Measurements from ENCODE around the gene UNC13C. TPM values are rescaled to one million over a fixed set of nuclear protein-coding genes. Genes with fewer than 3 reads are reported as not detected.

Gene UNC13C
- total RNA-seq, 2 experiments from 2014 or later = not detected

DNA sequence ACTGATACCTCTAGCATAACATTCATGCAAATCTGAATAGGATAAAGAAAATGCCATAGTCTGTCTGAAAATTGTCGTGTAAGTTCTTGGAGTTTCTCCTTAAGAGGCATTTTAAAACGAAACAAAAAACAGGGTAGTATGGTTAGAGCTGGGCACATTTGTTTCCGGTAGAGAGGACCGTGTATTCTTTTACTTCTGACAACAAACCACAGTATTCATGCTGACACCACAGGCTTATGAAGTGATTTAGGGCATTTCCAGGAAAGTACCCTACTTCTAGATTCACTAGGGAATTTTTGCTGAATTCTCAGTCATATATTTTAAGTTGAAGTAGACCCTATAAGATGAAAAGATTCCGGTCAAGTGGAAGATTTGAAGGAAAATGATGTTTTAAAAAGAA is 541.3 kb downstream of the UNC13C start:
- Mint-ChIP-seq H3K4me3 (no peak overlapping the region), H3K27ac (no peak overlapping the region), H3K27me3 (ENCODE audit: low read depth) (no peaks in the 10 kb centered on the region), H3K4me1 (ENCODE audit: low read depth) (peaks cover 12% of the 10 kb centered on the region), H3K36me3 (ENCODE audit: low read depth) (no peaks in the 10 kb centered on the region), H3K9me3 (ENCODE audit: insufficient read depth) (no peaks in the 10 kb centered on the region)
- ChIA-PET CTCF (no interaction called here), POLR2A (no interaction called here)
- no peak for DNase-seq
- ATAC-seq = no peak

DNA sequence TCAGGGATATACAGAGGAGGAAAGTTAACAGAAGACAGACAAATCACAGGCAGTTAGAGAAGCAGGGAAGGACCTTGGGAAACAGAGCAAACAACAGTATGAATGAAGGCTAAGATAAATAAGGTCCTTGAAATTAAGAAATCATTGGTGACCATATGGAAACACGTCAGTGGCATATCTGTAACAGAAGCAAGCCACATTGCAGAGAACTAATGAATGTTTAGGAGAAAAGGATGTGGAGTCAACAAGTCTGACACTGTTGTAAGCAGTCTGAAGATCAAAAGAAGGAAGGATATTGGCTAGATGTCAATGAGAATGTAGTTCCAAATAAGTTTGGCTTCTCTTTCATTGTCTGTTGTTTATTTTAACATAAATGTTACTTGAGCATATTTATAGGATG is 542.4 kb downstream of the UNC13C start:
- no peak for DNase-seq
- POLR2A ChIA-PET = no interaction called here
- peaks cover 12% of the 10 kb centered on the region for H3K4me1 Mint-ChIP-seq (ENCODE audit: low read depth)
- H3K27me3 Mint-ChIP-seq (ENCODE audit: low read depth) = no peaks in the 10 kb centered on the region
- CTCF ChIA-PET = no interaction called here
- H3K9me3 Mint-ChIP-seq (ENCODE audit: insufficient read depth) = no peaks in the 10 kb centered on the region
- no peak for ATAC-seq
- no peak overlapping the region for H3K4me3 Mint-ChIP-seq
- no peak overlapping the region for H3K27ac Mint-ChIP-seq
- H3K36me3 Mint-ChIP-seq (ENCODE audit: low read depth) = no peaks in the 10 kb centered on the region

DNA sequence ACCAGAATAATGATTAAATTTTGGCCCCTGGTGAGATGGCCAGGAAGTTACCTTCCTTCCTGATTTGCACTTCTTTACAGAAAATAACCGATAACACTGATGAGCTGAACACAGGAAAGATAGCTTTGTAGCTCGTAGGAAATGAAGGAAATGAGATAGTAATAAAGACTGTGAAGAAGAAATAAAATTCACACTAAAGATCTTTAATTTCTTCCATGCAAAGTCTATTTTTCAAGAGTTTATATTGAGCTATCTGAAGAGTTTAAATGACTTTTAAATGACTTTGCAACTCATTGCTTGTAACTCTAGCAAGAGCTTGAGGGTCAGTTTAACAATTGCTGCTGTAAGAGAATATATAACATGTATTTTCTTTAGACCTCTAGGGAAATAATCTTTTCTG is 543.0 kb downstream of the UNC13C start:
- ATAC-seq = no peak
- Mint-ChIP-seq H3K27ac (no peak overlapping the region), H3K27me3 (ENCODE audit: low read depth) (no peaks in the 10 kb centered on the region), H3K9me3 (ENCODE audit: insufficient read depth) (no peaks in the 10 kb centered on the region), H3K36me3 (ENCODE audit: low read depth) (no peaks in the 10 kb centered on the region), H3K4me1 (ENCODE audit: low read depth) (peaks cover 12% of the 10 kb centered on the region), H3K4me3 (no peak overlapping the region)
- DNase-seq = no peak
- ChIA-PET POLR2A (no interaction called here), CTCF (no interaction called here)

DNA sequence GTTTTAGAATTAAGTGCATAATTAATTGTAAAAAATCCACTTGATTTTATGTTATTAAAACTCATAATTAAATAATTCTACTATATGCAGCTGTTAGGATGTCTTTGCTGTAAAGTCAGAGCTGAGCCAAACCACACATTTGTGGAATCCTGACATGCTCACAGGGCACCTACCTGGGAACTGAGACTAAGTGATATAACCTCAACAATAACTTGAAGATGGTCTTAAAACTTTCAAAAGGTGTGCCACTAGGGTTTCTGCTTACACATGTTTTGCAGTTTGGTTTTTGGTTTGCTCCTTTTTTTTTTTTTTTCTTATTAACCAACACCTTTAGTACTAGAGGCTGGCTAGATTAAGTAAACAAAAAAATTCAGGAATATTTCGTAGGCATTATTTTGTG is 549.8 kb downstream of the UNC13C start:
- H3K4me3 Mint-ChIP-seq = no peak overlapping the region
- POLR2A ChIA-PET = no interaction called here
- no peak for ATAC-seq
- no peaks in the 10 kb centered on the region for H3K4me1 Mint-ChIP-seq (ENCODE audit: low read depth)
- CTCF ChIA-PET = no interaction called here
- no peak for DNase-seq
- H3K36me3 Mint-ChIP-seq (ENCODE audit: low read depth) = no peaks in the 10 kb centered on the region
- H3K27me3 Mint-ChIP-seq (ENCODE audit: low read depth) = no peaks in the 10 kb centered on the region
- H3K9me3 Mint-ChIP-seq (ENCODE audit: insufficient read depth) = no peaks in the 10 kb centered on the region
- H3K27ac Mint-ChIP-seq = no peak overlapping the region

DNA sequence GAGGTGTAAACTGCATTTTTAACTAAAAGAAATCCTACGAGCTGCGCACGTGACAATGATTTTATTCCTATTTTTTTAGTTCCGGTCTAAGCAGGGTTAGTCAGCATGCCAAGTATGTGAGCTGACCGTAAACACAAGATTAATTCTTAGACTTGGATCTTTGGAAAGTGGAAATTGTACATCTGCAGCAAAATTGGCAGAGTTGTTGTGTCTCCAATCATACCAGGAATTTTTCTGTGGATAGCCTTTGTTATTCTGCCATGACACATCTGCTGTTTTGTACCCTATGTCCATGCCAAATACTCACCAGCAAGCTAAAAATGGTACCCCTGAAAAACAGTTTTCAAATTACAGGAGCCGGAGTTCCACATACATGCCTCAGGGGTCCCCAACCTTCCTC is 562.5 kb downstream of the UNC13C start:
- H3K27ac Mint-ChIP-seq = no peak overlapping the region
- POLR2A ChIA-PET = no interaction called here
- H3K27me3 Mint-ChIP-seq (ENCODE audit: low read depth) = no peaks in the 10 kb centered on the region
- CTCF ChIA-PET = no interaction called here
- no peak overlapping the region for H3K4me3 Mint-ChIP-seq
- H3K4me1 Mint-ChIP-seq (ENCODE audit: low read depth) = no peaks in the 10 kb centered on the region
- ATAC-seq = no peak
- H3K36me3 Mint-ChIP-seq (ENCODE audit: low read depth) = no peaks in the 10 kb centered on the region
- H3K9me3 Mint-ChIP-seq (ENCODE audit: insufficient read depth) = peaks cover 5% of the 10 kb centered on the region
- DNase-seq = no peak

GRCh38 chr15:54547491-54547890 is 569.2 kb downstream of the UNC13C start:
- CTCF ChIA-PET = no interaction called here
- Mint-ChIP-seq H3K4me3 (no peak overlapping the region), H3K36me3 (ENCODE audit: low read depth) (no peaks in the 10 kb centered on the region)

GRCh38 chr15:54550954-54551353 is 572.7 kb downstream of the UNC13C start:
- no peak for ATAC-seq
- H3K4me3 Mint-ChIP-seq = no peak overlapping the region
- CTCF ChIA-PET = no interaction called here

More at GRCh38 chr15:54547491-54547890, 569.2 kb downstream of the UNC13C start:
- Mint-ChIP-seq H3K27ac (no peak overlapping the region), H3K4me1 (ENCODE audit: low read depth) (no peaks in the 10 kb centered on the region), H3K9me3 (ENCODE audit: insufficient read depth) (no peaks in the 10 kb centered on the region), H3K27me3 (ENCODE audit: low read depth) (no peaks in the 10 kb centered on the region)
- no peak for ATAC-seq
- no peak for DNase-seq
- POLR2A ChIA-PET = no interaction called here

DNA sequence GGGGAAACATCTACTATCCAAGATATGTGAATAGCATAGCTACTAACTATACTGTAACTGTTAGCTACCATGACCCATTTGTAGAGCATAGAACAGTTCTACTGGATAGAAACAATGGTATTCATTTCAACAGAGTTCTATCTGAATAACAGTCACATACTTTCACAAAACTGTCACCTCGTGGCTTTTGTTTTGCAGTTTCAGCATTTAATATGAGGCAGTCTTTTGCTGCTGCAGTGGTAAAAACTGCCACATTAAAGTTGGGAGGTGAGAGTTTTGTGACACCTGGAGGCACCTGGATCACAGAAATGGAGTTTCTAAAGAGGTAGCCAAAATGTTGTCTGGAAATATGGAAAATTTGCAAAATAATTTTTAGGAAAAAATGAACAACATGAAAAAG is 578.0 kb downstream of the UNC13C start:
- no peak for ATAC-seq
- no peak overlapping the region for H3K27ac Mint-ChIP-seq
- no peaks in the 10 kb centered on the region for H3K4me1 Mint-ChIP-seq (ENCODE audit: low read depth)
- H3K36me3 Mint-ChIP-seq (ENCODE audit: low read depth) = no peaks in the 10 kb centered on the region
- H3K4me3 Mint-ChIP-seq = no peak overlapping the region
- H3K9me3 Mint-ChIP-seq (ENCODE audit: insufficient read depth) = no peaks in the 10 kb centered on the region
- DNase-seq = no peak
- ChIA-PET CTCF (no interaction called here), POLR2A (no interaction called here)
- peaks cover 5% of the 10 kb centered on the region for H3K27me3 Mint-ChIP-seq (ENCODE audit: low read depth)

More at GRCh38 chr15:54550954-54551353, 572.7 kb downstream of the UNC13C start:
- Mint-ChIP-seq H3K36me3 (ENCODE audit: low read depth) (no peaks in the 10 kb centered on the region), H3K27ac (no peak overlapping the region), H3K9me3 (ENCODE audit: insufficient read depth) (no peaks in the 10 kb centered on the region), H3K4me1 (ENCODE audit: low read depth) (no peaks in the 10 kb centered on the region), H3K27me3 (ENCODE audit: low read depth) (no peaks in the 10 kb centered on the region)
- POLR2A ChIA-PET = no interaction called here
- no peak for DNase-seq

GRCh38 chr15:54559405-54560069 is 581.3 kb downstream of the UNC13C start:
- POLR2A ChIA-PET = no interaction called here
- no peaks in the 10 kb centered on the region for H3K9me3 Mint-ChIP-seq (ENCODE audit: insufficient read depth)
- H3K27me3 Mint-ChIP-seq (ENCODE audit: low read depth) = peaks cover 5% of the 10 kb centered on the region
- H3K27ac Mint-ChIP-seq = no peak overlapping the region
- DNase-seq (no peak), ATAC-seq (no peak)
- CTCF ChIA-PET = no interaction called here
- no peaks in the 10 kb centered on the region for H3K36me3 Mint-ChIP-seq (ENCODE audit: low read depth)
- no peak overlapping the region for H3K4me3 Mint-ChIP-seq
- no peaks in the 10 kb centered on the region for H3K4me1 Mint-ChIP-seq (ENCODE audit: low read depth)

GRCh38 chr15:54560417-54560816 is 582.2 kb downstream of the UNC13C start:
- ChIA-PET POLR2A (no interaction called here), CTCF (no interaction called here)
- Mint-ChIP-seq H3K4me3 (no peak overlapping the region), H3K27ac (no peak overlapping the region), H3K36me3 (ENCODE audit: low read depth) (no peaks in the 10 kb centered on the region), H3K4me1 (ENCODE audit: low read depth) (no peaks in the 10 kb centered on the region), H3K27me3 (ENCODE audit: low read depth) (peaks cover 5% of the 10 kb centered on the region), H3K9me3 (ENCODE audit: insufficient read depth) (no peaks in the 10 kb centered on the region)
- ATAC-seq (no peak), DNase-seq (no peak)

DNA sequence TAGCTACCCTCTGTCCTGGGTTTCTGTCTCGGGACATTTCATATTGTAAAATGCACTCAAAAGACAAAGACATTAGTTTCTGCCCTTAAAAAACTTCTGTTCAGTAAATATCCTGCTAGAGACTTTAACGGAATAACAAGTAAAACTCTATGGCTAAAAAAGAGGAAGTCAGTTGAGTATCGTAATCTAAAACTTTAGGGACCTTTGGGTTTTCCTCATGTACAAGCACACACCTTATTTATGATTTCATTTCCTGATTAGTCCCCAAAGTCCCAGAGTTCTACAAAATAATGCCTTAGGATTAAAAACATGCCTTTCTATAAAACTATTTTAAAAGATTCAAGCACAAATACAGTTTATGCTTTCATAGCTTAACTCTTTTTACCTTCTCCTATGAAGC is 585.9 kb downstream of the UNC13C start:
- H3K4me1 Mint-ChIP-seq (ENCODE audit: low read depth) = no peaks in the 10 kb centered on the region
- peaks cover 7% of the 10 kb centered on the region for H3K27me3 Mint-ChIP-seq (ENCODE audit: low read depth)
- no peaks in the 10 kb centered on the region for H3K9me3 Mint-ChIP-seq (ENCODE audit: insufficient read depth)
- no peak overlapping the region for H3K4me3 Mint-ChIP-seq
- ChIA-PET POLR2A (no interaction called here), CTCF (no interaction called here)
- no peaks in the 10 kb centered on the region for H3K36me3 Mint-ChIP-seq (ENCODE audit: low read depth)
- H3K27ac Mint-ChIP-seq = no peak overlapping the region
- ATAC-seq = no peak
- DNase-seq = no peak

GRCh38 chr15:54566654-54567053 is 588.4 kb downstream of the UNC13C start:
- Mint-ChIP-seq H3K4me1 (ENCODE audit: low read depth) (no peaks in the 10 kb centered on the region), H3K36me3 (ENCODE audit: low read depth) (no peaks in the 10 kb centered on the region), H3K4me3 (no peak overlapping the region), H3K27me3 (ENCODE audit: low read depth) (peaks cover 3% of the 10 kb centered on the region), H3K27ac (no peak overlapping the region), H3K9me3 (ENCODE audit: insufficient read depth) (no peaks in the 10 kb centered on the region)
- ATAC-seq = no peak
- ChIA-PET POLR2A (interaction anchor here (0.9 kb wide), 1 partner anchor 100 kb away, joined by 4 read pairs; no protein-coding TSS in a partner anchor), CTCF (interaction anchor here (0.7 kb wide), 1 partner anchor 1088 kb away, joined by 3 read pairs; no protein-coding TSS in a partner anchor)
- no peak for DNase-seq

DNA sequence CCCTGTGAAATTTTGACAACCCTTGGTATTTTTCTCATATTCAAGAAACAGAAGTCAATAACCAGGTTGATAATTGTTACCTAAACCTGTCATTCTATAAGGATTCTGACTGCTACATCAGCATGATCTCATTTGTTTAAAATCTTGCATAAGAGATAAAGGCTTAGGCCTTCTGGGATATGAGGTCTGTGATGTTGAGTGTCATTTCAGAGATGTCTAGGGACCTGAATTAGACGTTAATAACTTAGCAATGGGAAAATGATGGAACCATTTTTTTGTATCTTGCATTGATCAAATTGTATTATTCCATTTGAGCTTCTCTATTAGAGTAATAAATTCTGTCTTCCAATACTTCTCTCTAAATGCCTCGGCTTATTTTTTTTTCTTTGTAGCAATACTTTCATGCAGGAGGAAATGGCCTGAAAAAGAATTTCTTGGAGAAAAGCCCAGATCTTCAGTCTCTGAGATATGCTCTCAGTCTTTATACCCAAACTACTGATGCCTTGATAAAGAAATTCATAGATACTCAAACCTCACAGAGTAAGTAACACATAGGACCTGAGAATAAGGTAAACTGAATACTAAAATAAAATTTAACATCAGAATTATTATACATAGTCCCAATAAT is 589.3 kb downstream of the UNC13C start:
- H3K36me3 Mint-ChIP-seq (ENCODE audit: low read depth) = no peaks in the 10 kb centered on the region
- no peak for DNase-seq
- ATAC-seq = no peak
- H3K27ac Mint-ChIP-seq = no peak overlapping the region
- no peaks in the 10 kb centered on the region for H3K4me1 Mint-ChIP-seq (ENCODE audit: low read depth)
- ChIA-PET CTCF (no interaction called here), POLR2A (no interaction called here)
- H3K27me3 Mint-ChIP-seq (ENCODE audit: low read depth) = peaks cover 3% of the 10 kb centered on the region
- H3K4me3 Mint-ChIP-seq = no peak overlapping the region
- H3K9me3 Mint-ChIP-seq (ENCODE audit: insufficient read depth) = no peaks in the 10 kb centered on the region

Measured in activated CD8-positive, alpha-beta T cell treated with anti-CD3 and anti-CD28 coated beads, Interleukin-2, amount 10 ng/mL, durations not matched to agents 7 days and 5 days (primary cell).